ENCODE measurements around the gene NOP56. TPM values are rescaled to one million over a fixed set of nuclear protein-coding genes. Genes with fewer than 3 reads are reported as not detected.

NOP56 gene
- total RNA-seq, 1 donor from 2014 or later: 103 TPM

GRCh38 chr20:2617099-2617714 lies 35.2 kb upstream of the NOP56 start:
- H3K4me1 Mint-ChIP-seq (ENCODE audit: low read depth): no peaks in the 10 kb centered on the region
- no peak overlapping the region for H3K27ac Mint-ChIP-seq (ENCODE audit: unreplicated experiment)
- no peak for DNase-seq (ENCODE audit: low spot score)
- H3K27me3 Mint-ChIP-seq (ENCODE audit: low read depth): peaks cover 12% of the 10 kb centered on the region
- peaks cover 11% of the 10 kb centered on the region for H3K9me3 Mint-ChIP-seq (ENCODE audit: low read depth)
- H3K4me3 Mint-ChIP-seq (ENCODE audit: unreplicated experiment): no peak overlapping the region
- TF ChIP-seq, protein P1, sequence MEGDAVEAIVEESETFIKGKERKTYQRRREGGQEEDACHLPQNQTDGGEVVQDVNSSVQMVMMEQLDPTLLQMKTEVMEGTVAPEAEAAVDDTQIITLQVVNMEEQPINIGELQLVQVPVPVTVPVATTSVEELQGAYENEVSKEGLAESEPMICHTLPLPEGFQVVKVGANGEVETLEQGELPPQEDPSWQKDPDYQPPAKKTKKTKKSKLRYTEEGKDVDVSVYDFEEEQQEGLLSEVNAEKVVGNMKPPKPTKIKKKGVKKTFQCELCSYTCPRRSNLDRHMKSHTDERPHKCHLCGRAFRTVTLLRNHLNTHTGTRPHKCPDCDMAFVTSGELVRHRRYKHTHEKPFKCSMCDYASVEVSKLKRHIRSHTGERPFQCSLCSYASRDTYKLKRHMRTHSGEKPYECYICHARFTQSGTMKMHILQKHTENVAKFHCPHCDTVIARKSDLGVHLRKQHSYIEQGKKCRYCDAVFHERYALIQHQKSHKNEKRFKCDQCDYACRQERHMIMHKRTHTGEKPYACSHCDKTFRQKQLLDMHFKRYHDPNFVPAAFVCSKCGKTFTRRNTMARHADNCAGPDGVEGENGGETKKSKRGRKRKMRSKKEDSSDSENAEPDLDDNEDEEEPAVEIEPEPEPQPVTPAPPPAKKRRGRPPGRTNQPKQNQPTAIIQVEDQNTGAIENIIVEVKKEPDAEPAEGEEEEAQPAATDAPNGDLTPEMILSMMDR (IDR thresholded peaks at IDR 0.05): no peak
- no peaks in the 10 kb centered on the region for H3K36me3 Mint-ChIP-seq (ENCODE audit: low read depth)

- Mint-ChIP-seq H3K4me1 (ENCODE audit: low read depth) (no peaks in the 10 kb centered on the region), H3K4me3 (ENCODE audit: unreplicated experiment) (no peak overlapping the region), H3K27me3 (ENCODE audit: low read depth) (peaks cover 12% of the 10 kb centered on the region), H3K27ac (ENCODE audit: unreplicated experiment) (no peak overlapping the region), H3K9me3 (ENCODE audit: low read depth) (peaks cover 11% of the 10 kb centered on the region), H3K36me3 (ENCODE audit: low read depth) (no peaks in the 10 kb centered on the region)
- TF ChIP-seq, protein P1 (IDR thresholded peaks at IDR 0.05): no peak
- DNase-seq (ENCODE audit: low spot score): no peak
Observed at GRCh38 chr20:2618815-2619214, 33.6 kb upstream of the NOP56 start.

- no peak for DNase-seq (ENCODE audit: low spot score)
- H3K27ac Mint-ChIP-seq (ENCODE audit: unreplicated experiment): no peak overlapping the region
Observed at GRCh38 chr20:2619337-2619736, 33.1 kb upstream of the NOP56 start.

DNA sequence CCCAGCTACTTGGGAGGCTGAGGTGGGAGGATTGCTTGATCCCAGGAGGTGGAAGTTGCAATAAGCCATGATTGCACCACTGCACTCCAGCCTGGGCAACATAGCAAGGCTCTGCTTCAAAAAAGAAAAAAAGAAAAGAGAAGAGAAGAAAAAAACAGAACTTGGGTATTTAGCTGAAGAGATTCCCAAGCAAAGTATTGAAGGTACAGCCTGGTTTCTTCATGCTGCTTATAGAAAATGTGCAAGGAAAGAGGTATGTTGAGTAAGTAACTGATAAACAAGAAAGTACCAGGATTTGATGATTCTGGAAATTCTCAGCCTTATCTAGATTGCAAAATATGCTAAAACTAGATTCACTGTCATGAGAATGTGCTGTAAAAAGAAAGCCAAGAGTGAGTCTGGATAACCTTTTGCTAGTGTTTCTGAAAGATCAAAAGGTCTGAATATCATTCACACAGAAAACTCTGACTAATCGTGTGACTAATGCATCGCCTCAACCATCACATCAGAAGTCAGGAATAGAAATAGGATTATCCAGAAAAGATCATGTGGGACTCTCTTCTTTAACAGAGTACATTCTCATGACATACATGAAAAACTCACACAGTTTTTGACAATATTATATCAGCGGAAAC lies 32.4 kb upstream of the NOP56 start:
- H3K27me3 Mint-ChIP-seq (ENCODE audit: low read depth): peaks cover 15% of the 10 kb centered on the region
- no peak for DNase-seq (ENCODE audit: low spot score)

More at GRCh38 chr20:2619337-2619736, 33.1 kb upstream of the NOP56 start:
- Mint-ChIP-seq H3K27me3 (ENCODE audit: low read depth) (peaks cover 15% of the 10 kb centered on the region), H3K36me3 (ENCODE audit: low read depth) (no peaks in the 10 kb centered on the region), H3K9me3 (ENCODE audit: low read depth) (peaks cover 11% of the 10 kb centered on the region), H3K4me1 (ENCODE audit: low read depth) (no peaks in the 10 kb centered on the region), H3K4me3 (ENCODE audit: unreplicated experiment) (no peak overlapping the region)
- TF ChIP-seq, protein P1 (IDR thresholded peaks at IDR 0.05): no peak

GRCh38 chr20:2624190-2624589 lies 28.2 kb upstream of the NOP56 start:
- Mint-ChIP-seq H3K4me1 (ENCODE audit: low read depth) (no peaks in the 10 kb centered on the region), H3K27me3 (ENCODE audit: low read depth) (peaks cover 10% of the 10 kb centered on the region), H3K36me3 (ENCODE audit: low read depth) (peaks cover 4% of the 10 kb centered on the region), H3K4me3 (ENCODE audit: unreplicated experiment) (no peak overlapping the region), H3K9me3 (ENCODE audit: low read depth) (peaks cover 27% of the 10 kb centered on the region), H3K27ac (ENCODE audit: unreplicated experiment) (no peak overlapping the region)
- DNase-seq (ENCODE audit: low spot score): no peak
- TF ChIP-seq, protein P1 (IDR thresholded peaks at IDR 0.05): no peak

More for the DNA sequence above, 32.4 kb upstream of the NOP56 start:
- Mint-ChIP-seq H3K36me3 (ENCODE audit: low read depth) (no peaks in the 10 kb centered on the region), H3K27ac (ENCODE audit: unreplicated experiment) (no peak overlapping the region), H3K4me1 (ENCODE audit: low read depth) (no peaks in the 10 kb centered on the region), H3K4me3 (ENCODE audit: unreplicated experiment) (no peak overlapping the region), H3K9me3 (ENCODE audit: low read depth) (peaks cover 12% of the 10 kb centered on the region)
- TF ChIP-seq, protein P1 (IDR thresholded peaks at IDR 0.05): no peak
